IMR-90 (cell line): ENCODE data around the gene UBR7. TPM values are rescaled to one million over a fixed set of nuclear protein-coding genes. Genes with fewer than 3 reads are reported as not detected.

ENCODE experiments used
- ATAC-seq: fragments of 200-7000 bp; cut with Tn5 transposase; 2 replicates; pipeline ENCODE4 v1.9.1; 2020; ENCODE audit warnings: low read depth, mild to moderate bottlenecking, moderate library complexity
- BruUV-seq: library from RNA; stranded (reverse); fragments of 400-500 nt; replicated peaks from 2 replicates; lab custom pipeline; 2021; lab: Mats Ljungman, UMichigan
- CTCF ChIA-PET: fragments of 300-600 bp; formaldehyde crosslinking; extraction: SDS; loops from one replicate; lab custom pipeline; 2021; ENCODE audit warnings: antibody characterized with exemption; lab: Yijun Ruan, JAX
- POLR2A ChIA-PET: fragments of 300-600 bp; sonication (Branson Sonifier 250); formaldehyde crosslinking; loops from one replicate; lab custom pipeline; 2022; ENCODE audit warnings: antibody characterized with exemption; ENCODE audit not compliant: unreplicated experiment; lab: Charles Lee
- DNase-seq: peaks from one replicate; pipeline ENCODE4 v3.0.0; 2013
- H2AFZ ChIP-seq: replicated peaks from 2 replicates; pipeline ENCODE3; 2013; ENCODE audit warnings: low read length, mild to moderate bottlenecking; ENCODE audit not compliant: poor library complexity
- H2AK5ac ChIP-seq: 2 replicates; pipeline ENCODE4 v1.6.1; 2013; ENCODE audit warnings: low read depth, low read length, inconsistent platforms
- H2AK9ac ChIP-seq: replicated peaks from 2 replicates; pipeline ENCODE3; 2013; ENCODE audit warnings: mild to moderate bottlenecking, low read depth, low read length, moderate library complexity; ENCODE audit not compliant: poor library complexity
- H2BK120ac ChIP-seq: 2 replicates; pipeline ENCODE4 v1.6.1; 2013; ENCODE audit warnings: low read depth, low read length, inconsistent platforms
- H2BK15ac ChIP-seq: 3 replicates; pipeline ENCODE4 v1.6.1; 2013; ENCODE audit warnings: low read depth, low read length, inconsistent platforms
- H2BK20ac ChIP-seq: 2 replicates; pipeline ENCODE4 v1.6.1; 2013; ENCODE audit warnings: low read depth, mild to moderate bottlenecking, inconsistent platforms, low read length, moderate library complexity
- H2BK5ac ChIP-seq: 2 replicates; pipeline ENCODE4 v1.6.1; 2013; ENCODE audit warnings: mild to moderate bottlenecking, low read depth, low read length, inconsistent platforms; ENCODE audit not compliant: poor library complexity, severe bottlenecking
- H3K14ac ChIP-seq: replicated peaks from 2 replicates; pipeline ENCODE4 v1.6.1; 2013; ENCODE audit warnings: low read depth, low read length, inconsistent platforms
- H3K18ac ChIP-seq: 2 replicates; pipeline ENCODE4 v1.6.1; 2013; ENCODE audit warnings: low read depth, low read length, control low read depth
- H3K23ac ChIP-seq: 2 replicates; pipeline ENCODE4 v1.6.1; 2013; ENCODE audit warnings: low read depth, low read length, inconsistent platforms
- H3K27ac ChIP-seq: 2 replicates; pipeline ENCODE4 v1.5.1; 2013; ENCODE audit warnings: mild to moderate bottlenecking, control low read depth, low read length; ENCODE audit not compliant: insufficient read depth
- H3K27me3 ChIP-seq: 2 replicates; pipeline ENCODE4 v1.6.1; 2013; ENCODE audit warnings: low read length; ENCODE audit not compliant: control insufficient read depth, insufficient read depth
- H3K36me3 ChIP-seq: 2 replicates; pipeline ENCODE4 v1.6.1; 2013; ENCODE audit warnings: low read length, mixed read lengths; ENCODE audit not compliant: control insufficient read depth, insufficient read depth
- H3K4ac ChIP-seq: 2 replicates; pipeline ENCODE4 v1.6.1; 2013; ENCODE audit warnings: low read depth, low read length, inconsistent platforms
- H3K4me1 ChIP-seq: 2 replicates; pipeline ENCODE4 v1.6.1; 2013; ENCODE audit warnings: low read length, mixed read lengths; ENCODE audit not compliant: control insufficient read depth, insufficient read depth
- H3K4me2 ChIP-seq: 2 replicates; pipeline ENCODE4 v1.6.1; 2013; ENCODE audit warnings: low read depth, mild to moderate bottlenecking, control low read depth, low read length, moderate library complexity
- H3K4me3 ChIP-seq: 2 replicates; pipeline ENCODE4 v1.5.1; 2013; ENCODE audit warnings: low read depth, mild to moderate bottlenecking, control low read depth, low read length, moderate library complexity; ENCODE audit not compliant: insufficient read depth
- H3K56ac ChIP-seq: 2 replicates; pipeline ENCODE4 v1.6.1; 2013; ENCODE audit warnings: low read length, inconsistent platforms; ENCODE audit not compliant: insufficient read depth; ENCODE audit errors: extremely low read depth
- H3K79me1 ChIP-seq, 2 experiments: 2 replicates each; pipeline ENCODE4 v1.6.1; 2013; ENCODE audit warnings: low read length in 2 of 2, inconsistent platforms in 1 of 2, low read depth in 1 of 2
- H3K9ac ChIP-seq: 2 replicates; pipeline ENCODE4 v1.6.1; 2013; ENCODE audit warnings: low read depth, low read length, control low read depth
- H3K9me1 ChIP-seq: 2 replicates; pipeline ENCODE4 v1.6.1; 2013; ENCODE audit warnings: low read length, inconsistent platforms; ENCODE audit not compliant: insufficient read depth
- H3K9me3 ChIP-seq: 2 replicates; pipeline ENCODE4 v1.6.1; 2013; ENCODE audit warnings: low read length; ENCODE audit not compliant: control insufficient read depth, insufficient read depth
- H4K20me1 ChIP-seq: 2 replicates; pipeline ENCODE4 v1.6.1; 2013; ENCODE audit warnings: low read length, inconsistent platforms; ENCODE audit not compliant: insufficient read depth
- H4K5ac ChIP-seq: 2 replicates; pipeline ENCODE4 v1.6.1; 2013; ENCODE audit warnings: mild to moderate bottlenecking, low read depth, low read length, control low read depth
- H4K8ac ChIP-seq, 2 experiments: 2 replicates each; pipeline ENCODE4 v1.6.1; 2013; ENCODE audit warnings: low read depth in 2 of 2, low read length in 2 of 2, control low read depth in 1 of 2, inconsistent platforms in 1 of 2
- H4K91ac ChIP-seq: 2 replicates; pipeline ENCODE4 v1.6.1; 2013; ENCODE audit warnings: low read depth, low read length, inconsistent platforms; ENCODE audit not compliant: insufficient read depth
- BHLHE40 ChIP-seq: fragments of 150-350 bp; IDR thresholded peaks from 2 replicates; pipeline ENCODE4 v1.6.1; 2016; ENCODE audit warnings: mild to moderate bottlenecking, low read depth, low read length
- RCOR1 ChIP-seq: IDR thresholded peaks from 2 replicates; pipeline ENCODE4 v1.6.1; 2012; ENCODE audit warnings: mild to moderate bottlenecking, low read length, improper control_type of control experiment; ENCODE audit not compliant: insufficient replicate concordance
- WGBS, 2 experiments: methylation state at CpG; one replicate each; pipeline versions ENCODE4 v1.1.5 to v1.1.7; 2013; ENCODE audit warnings: missing lambda C conversion rate in 2 of 2; ENCODE audit not compliant: insufficient read length in 1 of 2; ENCODE audit errors: extremely low coverage in 2 of 2; 5-methylcytosine and 5-hydroxymethylcytosine counted together
- dilution Hi-C: fragments of 300-500 bp; cut with HindIII; formaldehyde crosslinking; loops from one replicate; pipeline ENCODE4 v1.14.3; 2018; ENCODE audit warnings: low sequenced_read_pairs; ENCODE audit not compliant: unreplicated experiment
- in situ Hi-C: fragments of 300-500 bp; cut with MboI; formaldehyde crosslinking; loops from 3 replicates; pipeline ENCODE4 v1.14.3; 2019; ENCODE audit warnings: low sequenced_read_pairs, inconsistent platforms, mixed read lengths
- intact Hi-C: fragments of 100-400 bp; cut with micrococcal nuclease; formaldehyde crosslinking; loops from 2 replicates; pipeline ENCODE4 v1.10.0; 2022
- polyA plus RNA-seq, 3 experiments: library from polyadenylated mRNA; depleted of rRNA; stranded (reverse); fragments of >200 nt; gene quantifications; 2 replicates each; pipeline ENCODE4 v1.2.3, GENCODE V29; 2012; ENCODE audit warnings: low replicate concordance in 1 of 3
- total RNA-seq: library from RNA; depleted of rRNA; stranded (reverse); fragments of >200 nt; gene quantifications from 2 replicates; pipeline ENCODE4 v1.2.3, GENCODE V29; 2012
- TF ChIP-seq, protein P1 (sequence below): fragments of 150-350 bp; IDR thresholded peaks from 2 replicates; pipeline ENCODE4 v1.6.1; 2017; ENCODE audit warnings: mild to moderate bottlenecking, antibody characterized with exemption, low read length, low read depth

Gene UBR7
- total and polyA plus RNA-seq, 2 of the 4 experiments (the other 2 are of a cell fraction), result 24.2 to 29.4 TPM

GRCh38 chr14:93214598-93214997 lies 7.5 kb downstream of the UBR7 start:
- Histone ChIP-seq H3K23ac (no peak overlapping the region), H3K14ac (no peak overlapping the region), H3K27ac (no peak overlapping the region), H2BK20ac (no peak overlapping the region), H2AK5ac (no peak overlapping the region), H2BK120ac (no peak overlapping the region), H2AK9ac (no peak overlapping the region), H3K4me1 (no peaks in the 10 kb centered on the region), H3K9me3 (no peaks in the 10 kb centered on the region), H4K5ac (no peak overlapping the region), H3K4me3 (no peak overlapping the region), H3K27me3 (no peaks in the 10 kb centered on the region), H4K91ac (no peak overlapping the region), H3K4me2 (no peak overlapping the region), H3K18ac (no peak overlapping the region), H3K79me1 (peaks cover 0 to 2% of the 10 kb centered on the region in 2 experiments; a peak in 1 of 4 replicates), H3K36me3 (peaks cover 8% of the 10 kb centered on the region), H2AFZ (no peak overlapping the region), H4K20me1 (no peaks in the 10 kb centered on the region), H4K8ac (no peak overlapping the region), H3K9me1 (no peaks in the 10 kb centered on the region), H2BK5ac (no peak overlapping the region), H3K9ac (no peak overlapping the region), H2BK15ac (no peak overlapping the region), H3K4ac (no peak overlapping the region), H3K56ac (no peak overlapping the region)
- DNase-seq (no peak), ATAC-seq (no peak)
- in situ Hi-C loops (loop anchor here (10.0 kb wide), 1 partner anchor 330 kb away; no protein-coding TSS in a partner anchor), dilution Hi-C loops (no loop called here), intact Hi-C loops (no loop called here)
- TF ChIP-seq RCOR1 (no peak), BHLHE40 (no peak)
- TF ChIP-seq, protein P1, sequence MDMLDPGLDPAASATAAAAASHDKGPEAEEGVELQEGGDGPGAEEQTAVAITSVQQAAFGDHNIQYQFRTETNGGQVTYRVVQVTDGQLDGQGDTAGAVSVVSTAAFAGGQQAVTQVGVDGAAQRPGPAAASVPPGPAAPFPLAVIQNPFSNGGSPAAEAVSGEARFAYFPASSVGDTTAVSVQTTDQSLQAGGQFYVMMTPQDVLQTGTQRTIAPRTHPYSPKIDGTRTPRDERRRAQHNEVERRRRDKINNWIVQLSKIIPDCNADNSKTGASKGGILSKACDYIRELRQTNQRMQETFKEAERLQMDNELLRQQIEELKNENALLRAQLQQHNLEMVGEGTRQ, result no peak
- CTCF ChIA-PET, result no interaction called here
- WGBS, 2 experiments, result no CpG with 5 or more reads among the region's 2 CpGs
- BruUV-seq, result no TSS peak
- POLR2A ChIA-PET, result no interaction called here
